Fibroblast of lung (primary cell): ENCODE results near the gene RBP4.

Experiments used
- EZH2 ChIP-seq: IDR thresholded peaks from 2 replicates; pipeline ENCODE4 v1.5.1; 2012; ENCODE audit warnings: low read length, control low read depth, mild to moderate bottlenecking; ENCODE audit errors: missing control alignments
- TF ChIP-seq, protein P1 (sequence below), 2 donors: IDR thresholded peaks in 1 of 2; conservative IDR thresholded peaks in 1 of 2; 1 replicate in 1 of 2; 2 replicates in 1 of 2; pipeline ENCODE4 v1.5.1; 2011 to 2012; ENCODE audit warnings: low read length in 2 of 2, control low read depth in 1 of 2, inconsistent platforms in 1 of 2, low read depth in 1 of 2, mild to moderate bottlenecking in 1 of 2

DNA sequence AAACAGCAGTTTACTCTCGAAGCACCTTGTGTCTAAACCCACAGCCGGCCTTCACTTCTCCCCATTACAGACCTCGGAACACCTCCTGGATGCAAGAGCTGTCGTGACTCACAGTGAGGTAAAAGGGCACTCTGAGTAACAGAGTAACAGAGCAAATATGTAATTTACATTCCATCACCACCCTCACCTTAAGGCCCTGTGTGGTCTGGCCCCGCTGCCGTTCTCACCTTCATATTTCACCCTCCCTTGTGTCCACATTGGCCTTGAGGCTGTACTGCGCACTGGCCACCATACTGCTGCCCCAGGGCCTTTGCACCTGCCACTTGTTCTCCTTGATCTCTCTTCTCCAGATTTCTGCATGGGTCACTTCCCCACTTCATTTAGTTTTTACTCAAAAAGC lies 21.9 kb downstream of the RBP4 start:
- TF ChIP-seq, protein P1, sequence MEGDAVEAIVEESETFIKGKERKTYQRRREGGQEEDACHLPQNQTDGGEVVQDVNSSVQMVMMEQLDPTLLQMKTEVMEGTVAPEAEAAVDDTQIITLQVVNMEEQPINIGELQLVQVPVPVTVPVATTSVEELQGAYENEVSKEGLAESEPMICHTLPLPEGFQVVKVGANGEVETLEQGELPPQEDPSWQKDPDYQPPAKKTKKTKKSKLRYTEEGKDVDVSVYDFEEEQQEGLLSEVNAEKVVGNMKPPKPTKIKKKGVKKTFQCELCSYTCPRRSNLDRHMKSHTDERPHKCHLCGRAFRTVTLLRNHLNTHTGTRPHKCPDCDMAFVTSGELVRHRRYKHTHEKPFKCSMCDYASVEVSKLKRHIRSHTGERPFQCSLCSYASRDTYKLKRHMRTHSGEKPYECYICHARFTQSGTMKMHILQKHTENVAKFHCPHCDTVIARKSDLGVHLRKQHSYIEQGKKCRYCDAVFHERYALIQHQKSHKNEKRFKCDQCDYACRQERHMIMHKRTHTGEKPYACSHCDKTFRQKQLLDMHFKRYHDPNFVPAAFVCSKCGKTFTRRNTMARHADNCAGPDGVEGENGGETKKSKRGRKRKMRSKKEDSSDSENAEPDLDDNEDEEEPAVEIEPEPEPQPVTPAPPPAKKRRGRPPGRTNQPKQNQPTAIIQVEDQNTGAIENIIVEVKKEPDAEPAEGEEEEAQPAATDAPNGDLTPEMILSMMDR (conservative IDR thresholded peaks at IDR 0.05 in 1 of 2, IDR thresholded peaks at IDR 0.05 in 1 of 2; ENCODE audit: low read depth in 1 of 2, low read length in 2 of 2) = no peak
- no peak for TF ChIP-seq EZH2
